GM18517 (cell line): ENCODE data around the gene ZNF513.

Experiments used
- ATAC-seq: cut with Tn5 transposase; IDR thresholded peaks from one replicate; pipeline ENCODE4 v1.9.1; 2021; ENCODE audit warnings: mild to moderate bottlenecking, moderate library complexity; ENCODE audit not compliant: unreplicated experiment

ZNF513 gene

DNA sequence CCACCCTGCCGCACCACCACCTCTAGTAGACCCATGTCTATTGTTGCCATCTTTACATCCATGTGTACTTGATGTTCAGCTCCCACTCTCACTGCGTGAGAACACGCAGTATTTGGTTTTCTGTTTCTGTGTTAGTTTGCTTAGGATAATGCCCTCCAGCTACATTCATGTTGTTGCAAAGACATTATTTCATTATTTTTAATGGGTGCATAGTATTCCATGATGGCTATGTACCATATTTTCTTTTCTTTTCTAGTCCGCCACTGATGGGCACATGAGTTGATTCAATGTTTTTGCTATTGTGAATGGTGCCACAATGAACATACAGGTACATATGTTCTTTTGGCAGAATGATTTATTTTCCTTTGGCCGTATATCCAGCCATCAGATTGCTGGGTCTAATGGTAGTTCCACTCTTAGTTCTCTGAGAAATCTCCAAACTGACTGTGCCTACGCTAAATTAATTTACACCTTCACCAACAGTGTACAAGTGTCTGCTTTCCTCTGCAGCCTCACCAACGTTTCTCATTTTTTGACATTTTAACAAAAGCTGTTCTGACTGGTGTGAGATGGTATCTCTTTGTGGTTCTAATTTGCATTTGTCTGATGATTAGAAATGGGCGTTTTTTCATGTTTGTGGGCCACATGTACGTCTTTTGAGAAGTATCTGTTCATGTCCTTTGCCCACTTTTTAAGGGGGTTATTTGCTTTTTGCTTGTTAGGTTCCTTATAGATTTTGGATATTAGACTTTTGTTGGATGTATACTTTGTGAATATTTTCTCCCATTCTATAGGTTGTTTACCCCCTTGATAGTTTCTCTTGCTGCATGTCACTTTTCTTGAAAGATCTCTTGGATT is 10.5 kb upstream of the ZNF513 start:
- no peak for ATAC-seq

DNA sequence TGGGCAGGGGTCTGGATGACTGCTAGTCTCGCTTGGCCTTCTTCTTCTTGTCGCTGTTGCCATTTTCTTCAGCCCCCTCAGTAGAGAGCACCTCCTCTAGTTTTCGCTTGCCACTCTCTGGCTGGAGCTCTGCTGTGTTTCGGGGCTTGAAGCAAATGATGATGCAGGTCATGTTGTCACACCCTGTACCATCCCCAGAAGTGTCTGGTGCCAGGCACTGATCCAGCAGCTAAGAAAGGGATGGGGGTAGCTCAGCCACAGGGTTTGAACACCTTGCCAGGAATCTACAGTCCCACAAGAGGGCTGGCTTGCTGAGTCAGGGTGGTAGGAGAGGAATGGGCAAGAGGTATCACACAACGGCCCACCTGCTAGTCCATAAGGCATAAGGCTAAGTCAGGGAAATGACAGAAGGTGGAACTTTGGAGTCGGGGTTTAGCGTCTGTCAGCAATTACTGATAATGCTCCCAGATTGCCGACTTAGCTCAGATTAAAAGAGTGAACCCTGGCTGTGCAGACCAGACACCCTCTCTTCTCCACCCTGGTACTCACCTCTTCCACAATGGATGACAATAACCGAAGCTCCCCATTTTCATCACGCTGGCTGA is 1.1 kb upstream of the ZNF513 start:
- no peak for ATAC-seq

DNA sequence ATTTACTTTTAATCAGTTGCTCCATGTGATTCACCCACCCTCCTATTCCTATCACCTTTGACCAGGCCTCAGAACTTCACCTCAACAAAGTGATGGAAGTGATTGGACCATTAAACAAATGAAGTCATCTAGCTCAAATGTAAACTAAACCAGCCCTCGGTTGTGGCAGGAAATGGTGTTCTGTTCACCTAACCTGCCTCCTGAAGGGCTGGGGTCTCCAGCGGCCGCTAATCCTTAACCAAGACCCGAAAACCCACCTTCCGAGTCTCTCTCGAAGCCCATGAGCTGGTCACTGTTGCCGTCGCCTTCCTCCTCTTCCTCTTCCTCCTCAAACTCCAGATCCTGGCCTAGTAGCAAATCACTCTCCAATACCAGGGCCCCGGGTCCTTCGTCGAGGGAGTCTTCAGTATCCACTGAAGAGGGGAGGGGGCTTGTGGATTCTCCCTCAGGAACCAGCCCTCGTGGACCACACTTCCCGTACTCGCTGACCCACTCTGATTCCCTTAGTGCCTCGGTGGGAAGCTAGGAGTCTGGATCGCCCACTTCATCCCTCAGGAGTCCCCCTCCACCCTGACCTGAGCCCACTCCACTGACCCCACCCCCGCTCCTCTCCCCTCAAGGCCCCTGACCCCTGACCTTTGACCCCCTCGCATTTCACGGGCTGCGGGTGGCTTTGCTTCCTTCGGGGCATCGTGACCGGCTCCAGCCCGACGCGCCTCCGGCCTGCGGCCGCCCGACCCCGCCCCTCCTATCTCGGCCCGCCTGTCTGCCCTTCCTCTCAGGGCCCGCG is 503 bp downstream of the ZNF513 start:
- ATAC-seq = no peak

DNA sequence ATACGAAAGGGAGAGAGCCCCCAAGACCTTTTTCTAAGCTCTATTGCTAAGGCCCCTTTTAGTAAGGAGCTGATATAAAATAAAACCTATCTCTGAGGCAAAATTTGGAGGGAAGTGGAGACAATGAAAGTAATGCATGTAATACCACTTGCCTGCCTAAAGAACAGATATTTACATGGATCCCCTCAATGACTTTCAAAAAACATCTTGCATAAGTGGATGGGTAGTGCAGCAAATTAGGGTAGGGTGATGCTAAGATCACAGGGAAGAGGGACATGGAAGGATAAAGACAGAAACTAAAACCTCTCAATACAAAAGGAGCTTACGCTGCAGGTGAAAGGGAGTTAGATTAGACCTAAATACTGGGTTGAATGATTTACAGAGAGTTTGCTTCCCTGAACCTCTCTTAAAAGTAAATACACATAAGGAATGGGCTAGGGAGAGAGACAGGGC is 1.1 kb downstream of the ZNF513 start:
- ATAC-seq = no peak

DNA sequence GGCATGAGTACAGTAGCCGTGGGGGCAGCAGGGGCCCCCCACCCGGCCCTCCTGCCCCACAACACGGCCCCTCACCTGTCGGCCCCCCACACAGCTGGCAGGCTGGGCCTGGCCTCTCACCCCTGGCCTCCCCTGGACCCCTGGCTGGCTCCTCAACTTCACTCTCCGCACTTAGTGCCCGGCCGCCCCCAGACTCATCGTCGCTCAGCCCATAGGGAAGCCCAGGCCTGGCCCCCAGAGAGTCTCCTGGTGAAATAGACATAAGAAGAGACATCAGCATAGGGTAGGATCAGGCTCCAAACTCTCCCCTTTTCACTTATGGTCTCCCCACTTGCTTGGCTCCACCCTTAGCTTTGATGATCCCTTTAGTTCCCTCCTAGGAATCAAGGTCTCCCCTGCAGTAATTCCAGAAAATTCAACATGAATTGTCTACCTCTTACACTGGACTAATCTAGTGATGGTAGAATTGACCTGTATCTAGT is 1.7 kb downstream of the ZNF513 start:
- ATAC-seq = no peak

DNA sequence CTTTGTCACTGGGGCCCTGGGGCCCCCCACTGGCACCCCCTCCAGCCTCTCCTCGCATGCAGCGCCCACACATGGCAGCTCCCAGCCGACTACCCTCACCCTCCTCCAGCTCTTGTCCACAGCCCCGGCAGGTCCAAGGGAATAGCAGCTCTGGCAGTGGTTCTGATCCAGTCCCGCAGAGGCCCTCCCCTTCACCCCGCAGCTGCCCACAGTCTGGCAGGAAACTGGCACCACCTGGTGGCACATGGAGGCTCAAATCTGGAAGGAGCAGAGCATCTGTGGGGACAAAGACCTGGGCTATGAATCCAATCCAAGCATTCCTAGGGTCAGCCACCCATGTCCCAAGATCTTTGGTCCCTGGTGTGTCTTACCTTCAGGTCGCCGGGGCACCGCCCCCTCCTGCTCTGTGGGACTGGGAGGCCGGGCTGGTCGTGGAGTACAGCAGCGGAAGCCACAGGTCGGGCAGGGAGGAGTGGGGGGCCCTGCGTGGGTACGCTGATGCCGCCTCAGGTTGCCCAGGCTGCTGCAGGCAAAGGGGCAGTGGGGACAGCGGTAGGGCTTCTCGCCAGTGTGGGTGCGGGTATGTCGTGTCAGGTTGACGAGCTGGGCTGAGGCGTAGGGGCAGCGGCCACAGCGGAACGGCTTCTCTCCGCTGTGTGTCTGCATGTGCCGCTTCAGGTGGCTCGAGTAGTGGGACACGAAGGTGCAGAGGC is 2.3 kb downstream of the ZNF513 start:
- no peak for ATAC-seq

DNA sequence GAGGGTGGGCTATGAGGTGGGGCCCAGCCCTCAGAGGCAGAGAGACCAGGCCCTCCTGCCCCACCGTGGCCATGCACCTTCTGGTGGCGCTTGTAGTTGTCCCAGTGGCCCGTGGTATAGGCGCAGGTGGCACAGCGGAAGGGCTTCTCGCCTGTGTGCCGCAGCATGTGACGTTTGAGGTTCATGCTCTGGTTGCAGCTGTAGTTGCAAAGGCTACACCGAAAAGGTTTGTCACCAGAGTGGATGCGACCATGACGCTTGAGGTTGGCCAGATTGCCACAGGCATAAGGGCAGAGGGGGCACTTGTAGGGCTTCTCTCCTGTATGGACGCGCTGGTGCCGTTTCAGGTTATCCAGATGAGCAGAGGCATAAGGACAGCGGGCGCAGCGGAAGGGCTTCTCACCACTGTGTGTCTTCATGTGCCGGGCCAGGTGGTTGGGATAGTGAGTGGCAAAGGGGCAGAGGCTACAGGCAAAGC is 2.9 kb downstream of the ZNF513 start:
- no peak for ATAC-seq

DNA sequence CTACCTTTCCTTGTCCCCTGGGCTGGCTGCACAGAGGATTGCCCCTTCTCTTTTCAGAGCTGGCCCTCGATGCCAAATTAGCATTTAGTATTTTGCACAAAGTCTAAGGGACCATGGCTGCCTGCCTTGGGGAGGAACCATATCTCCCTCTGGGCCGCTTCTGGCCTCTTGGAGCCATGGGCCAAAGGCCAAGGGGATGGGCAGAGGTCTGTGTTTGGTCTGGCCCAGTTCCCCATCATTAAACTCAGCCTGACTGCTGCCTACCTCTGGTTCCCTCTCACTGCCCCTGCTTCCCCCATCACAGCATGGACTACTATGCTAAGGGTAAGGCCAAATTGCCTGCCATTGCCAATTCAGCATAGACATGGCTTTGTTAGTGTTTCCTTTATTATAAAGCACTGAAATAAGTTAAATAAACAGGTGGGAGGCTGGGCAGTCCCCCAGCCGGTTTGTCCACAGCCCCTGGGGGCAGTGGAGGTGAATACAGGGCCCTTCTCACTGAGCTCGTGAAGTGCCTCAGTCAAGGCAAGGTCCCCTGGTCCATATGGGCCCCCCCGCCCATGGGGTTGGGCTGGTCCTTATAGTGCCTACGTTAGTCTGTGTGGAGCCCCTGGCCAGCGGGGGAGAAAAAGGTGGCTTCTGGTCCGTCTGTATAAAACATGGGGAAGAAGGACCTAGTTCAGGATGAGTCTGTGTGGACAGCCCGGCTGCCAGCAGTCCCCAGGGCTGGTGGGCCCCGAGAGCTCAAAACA is 3.5 kb downstream of the ZNF513 start:
- no peak for ATAC-seq

DNA sequence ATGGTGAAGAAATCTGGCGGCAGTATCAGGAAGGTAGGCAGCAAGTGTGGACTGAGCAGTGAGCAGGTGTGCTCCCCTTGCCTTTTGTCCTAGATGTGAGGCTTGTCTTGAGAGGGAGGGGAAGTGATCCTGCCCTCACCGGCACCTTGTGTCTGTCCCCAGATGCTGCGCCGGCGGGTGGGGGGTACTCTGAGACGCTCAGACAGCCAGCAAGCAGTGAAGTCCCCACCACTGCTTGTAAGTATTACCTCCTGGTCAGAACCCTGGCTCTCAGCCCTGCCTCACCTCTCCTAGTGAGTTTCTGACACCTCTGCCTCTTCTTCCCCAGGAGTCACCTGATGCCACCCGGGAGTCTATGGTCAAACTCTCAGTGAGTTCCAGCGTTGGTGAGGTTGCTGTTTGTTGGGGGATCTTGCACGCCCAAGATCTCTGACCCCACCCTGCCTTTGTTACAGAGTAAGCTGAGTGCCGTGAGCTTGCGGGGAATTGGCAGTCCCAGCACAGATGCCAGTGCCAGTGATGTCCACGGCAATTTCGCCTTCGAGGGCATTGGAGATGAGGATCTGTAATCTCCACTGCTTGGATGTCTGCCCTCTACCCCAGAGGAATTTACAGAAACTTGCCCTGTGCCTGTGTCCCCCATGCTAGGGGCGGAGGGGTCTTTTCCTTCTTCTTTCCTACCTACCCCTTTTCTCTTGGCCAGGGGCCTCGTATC is 4.2 kb downstream of the ZNF513 start:
- ATAC-seq = no peak

DNA sequence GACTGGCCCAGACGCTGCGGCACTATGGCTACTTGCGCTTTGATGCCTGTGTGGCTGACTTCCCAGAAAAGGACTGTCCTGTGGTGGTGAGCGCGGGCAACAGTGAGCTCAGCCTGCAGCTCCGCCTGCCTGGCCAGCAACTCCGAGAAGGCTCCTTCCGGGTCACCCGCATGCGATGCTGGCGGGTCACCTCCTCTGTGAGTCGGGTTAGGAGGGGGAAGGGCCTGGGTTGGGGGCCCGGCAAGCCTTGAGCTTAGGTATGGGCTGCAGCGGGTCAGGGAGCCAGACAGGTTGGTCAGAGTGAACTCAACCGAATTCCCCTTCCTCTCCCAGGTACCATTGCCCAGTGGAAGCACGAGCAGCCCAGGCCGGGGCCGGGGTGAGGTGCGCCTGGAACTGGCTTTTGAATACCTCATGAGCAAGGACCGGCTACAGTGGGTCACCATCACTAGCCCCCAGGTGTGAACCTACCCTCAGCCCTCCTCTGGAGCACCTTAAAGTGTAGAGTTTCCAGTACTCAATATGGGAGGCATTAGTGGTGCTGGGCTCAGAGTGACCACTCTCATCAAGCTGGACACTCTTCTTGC is 4.9 kb downstream of the ZNF513 start:
- ATAC-seq = no peak

DNA sequence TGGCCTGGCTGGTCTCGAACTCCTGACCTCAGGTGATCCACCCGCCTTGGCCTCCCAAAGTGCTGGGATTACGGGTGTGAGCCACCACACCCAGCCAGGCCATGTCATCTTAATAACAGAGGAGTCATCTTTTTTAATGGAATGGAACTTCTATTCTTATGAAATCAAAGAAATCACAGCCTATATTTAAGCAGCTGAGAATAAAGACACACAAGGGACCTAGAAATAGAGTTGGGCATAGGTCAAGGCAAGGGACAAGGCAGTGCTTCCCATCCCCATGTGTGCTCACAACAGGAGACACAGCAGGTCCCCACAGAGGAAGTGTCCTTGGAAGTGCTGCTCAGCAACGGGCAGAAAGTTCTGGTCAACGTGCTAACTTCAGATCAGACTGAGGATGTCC is 7.0 kb downstream of the ZNF513 start:
- ATAC-seq = no peak

DNA sequence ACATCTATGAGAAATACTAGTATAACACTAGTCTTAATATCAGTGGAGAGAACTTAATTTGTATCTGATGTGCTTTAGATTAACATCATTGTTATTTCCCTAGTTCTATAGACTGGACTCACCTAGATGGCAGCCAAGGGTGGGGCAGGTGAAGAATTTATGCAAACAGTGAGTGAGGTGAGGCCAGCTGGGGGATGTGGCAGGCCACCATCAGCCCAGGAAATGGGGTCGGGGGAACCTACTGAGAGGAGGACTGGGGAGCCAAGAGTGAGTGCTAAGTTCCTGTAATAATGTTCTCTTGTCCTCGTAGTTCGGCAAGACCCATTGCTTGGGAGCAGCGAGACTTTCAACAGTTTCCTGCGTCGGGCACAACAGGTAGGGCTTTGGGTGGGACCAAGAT is 7.6 kb downstream of the ZNF513 start:
- ATAC-seq = no peak

DNA sequence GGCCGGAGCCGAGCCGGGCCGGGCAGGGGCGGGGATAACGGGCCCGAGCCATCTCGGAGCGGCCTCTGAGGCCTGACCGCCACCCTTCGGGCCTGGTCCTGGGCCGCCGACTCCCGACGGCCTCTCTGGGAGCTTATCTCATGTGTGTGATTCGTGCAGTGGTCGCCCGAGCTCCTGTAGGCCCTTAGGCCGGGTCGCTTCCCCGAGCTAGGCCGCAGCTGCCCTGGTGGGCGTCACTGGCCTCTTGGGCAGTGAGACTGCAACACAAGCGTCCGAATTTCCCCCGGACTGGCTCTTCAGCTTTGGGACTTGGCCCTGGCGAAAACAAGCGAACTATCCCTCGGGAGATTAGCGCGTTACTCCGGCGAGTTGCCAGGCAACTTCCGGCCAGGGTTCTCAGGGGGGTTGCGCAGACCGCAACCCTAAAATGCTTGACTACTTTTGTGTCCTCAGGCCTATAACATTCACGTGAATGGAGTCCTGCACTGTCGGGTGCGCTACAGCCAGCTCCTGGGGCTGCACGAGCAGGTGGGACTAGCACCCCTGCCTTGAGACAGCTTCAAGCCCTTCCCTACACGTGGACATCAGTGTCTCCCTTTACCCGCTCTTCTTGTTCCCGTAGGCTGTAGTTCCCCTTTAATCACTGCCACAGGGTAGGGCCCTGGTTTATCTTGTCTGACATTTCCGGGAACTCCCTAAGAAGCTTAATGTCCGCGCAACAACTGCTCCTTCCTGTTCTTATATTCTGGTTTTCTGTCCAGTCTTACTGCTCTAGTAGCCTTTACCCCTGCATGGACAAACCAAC is 9.5 kb downstream of the ZNF513 start:
- ATAC-seq = peak; percentile 27

DNA sequence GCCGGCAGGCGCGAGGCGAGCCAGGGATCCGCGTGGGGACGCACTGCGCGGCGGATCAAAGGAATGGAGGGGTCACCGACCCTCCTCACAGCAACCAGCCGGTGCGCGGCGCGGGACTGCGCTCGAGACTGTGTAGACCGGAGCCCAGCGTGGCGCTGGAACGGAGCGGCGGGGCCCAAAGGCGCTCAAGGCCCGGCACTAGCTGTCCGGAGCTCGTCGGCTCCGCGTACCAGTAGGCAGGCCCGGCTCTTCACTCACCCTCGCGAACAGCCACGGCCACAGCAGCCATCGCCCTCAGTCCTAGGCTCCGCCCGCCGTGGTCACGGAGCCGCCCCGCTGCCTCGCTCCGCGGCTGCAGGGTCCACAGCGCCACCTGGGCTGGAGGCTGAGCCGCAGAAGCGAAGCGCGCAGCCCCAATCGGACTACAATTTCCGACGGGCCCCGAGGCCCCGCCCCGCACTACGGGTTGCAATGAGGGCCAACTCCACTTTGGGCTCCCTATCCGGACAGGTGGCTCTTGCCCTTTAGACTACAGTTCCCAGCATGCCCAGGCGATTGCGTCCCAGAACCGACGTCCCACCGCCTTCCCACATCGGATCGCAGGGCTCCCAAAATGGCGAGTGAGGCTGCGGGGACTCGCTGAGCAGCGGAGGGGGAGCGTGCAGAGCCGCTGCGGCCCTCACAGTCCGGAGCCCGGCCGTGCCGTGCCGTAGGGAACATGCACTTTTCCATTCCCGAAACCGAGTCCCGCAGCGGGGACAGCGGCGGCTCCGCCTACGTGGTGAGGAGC is 10.3 kb downstream of the ZNF513 start, which contains the start of the genes EIF2B4 and SNX17:
EIF2B4 (minus strand) TSS at position 313 of the 790 bp plus-strand sequence; CDS start at position 289, 24 bp downstream.
SNX17 (plus strand) TSS at position 591 of the 790 bp plus-strand sequence; CDS start at position 719, 128 bp downstream.
- peak; percentile 88 for ATAC-seq

DNA sequence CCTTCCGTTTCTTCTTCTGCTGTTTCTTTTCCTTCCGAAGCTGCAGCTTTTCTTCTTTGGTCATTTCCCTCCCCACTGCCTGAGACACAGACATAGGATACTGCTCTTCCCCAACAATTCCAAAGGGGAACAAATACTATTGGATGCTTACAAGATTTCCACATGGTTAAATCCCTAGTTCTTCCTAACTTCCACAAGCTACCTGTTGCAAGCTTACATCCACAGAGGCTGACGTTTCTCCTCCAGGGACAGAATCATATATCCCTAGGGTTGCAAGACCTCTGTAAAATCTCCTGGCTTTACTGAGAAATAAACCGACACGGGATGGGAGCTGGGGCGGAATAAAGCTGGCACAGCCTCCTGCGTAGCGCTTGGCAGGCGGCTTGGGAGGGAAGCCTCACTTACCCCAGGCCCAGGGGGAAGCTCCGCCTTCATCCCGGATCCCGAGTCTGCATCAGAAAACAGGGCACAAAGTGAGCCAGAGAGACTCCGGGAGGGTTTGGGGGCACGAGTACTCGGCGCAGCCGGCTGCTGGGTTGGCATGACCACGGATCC is 11.0 kb downstream of the ZNF513 start:
- no peak for ATAC-seq

DNA sequence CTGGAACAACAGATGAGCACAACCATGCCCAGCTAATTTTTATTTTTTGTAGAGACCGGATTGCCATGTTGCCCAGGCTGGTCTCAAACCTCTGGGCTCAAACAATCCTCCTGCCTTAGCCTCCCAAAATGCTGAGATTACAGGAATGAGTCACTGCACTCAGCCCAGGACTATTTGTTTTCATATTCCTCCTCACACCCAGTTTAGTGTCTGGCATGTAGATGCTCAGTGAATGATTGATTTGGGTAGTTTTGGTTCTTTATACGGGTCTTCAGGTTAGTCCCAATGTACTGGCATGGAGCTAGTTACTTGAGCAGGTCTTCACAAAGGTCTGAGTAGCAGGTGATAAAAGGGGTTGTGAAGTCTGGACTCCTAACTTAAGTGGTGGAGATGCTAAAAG is 16.6 kb downstream of the ZNF513 start:
- no peak for ATAC-seq
